Astrocyte of the cerebellum (primary cell): Measurements from ENCODE around the gene DLG2.

ENCODE experiments used
- DNase-seq: peaks from one replicate; pipeline ENCODE4 v3.0.0-alpha.2; 2011; ENCODE audit warnings: low read depth
- H3K4me3 ChIP-seq: 2 replicates; pipeline ENCODE4 v1.5.1; 2011; ENCODE audit warnings: mild to moderate bottlenecking, low read depth, low read length, moderate library complexity
- CTCF ChIP-seq: IDR thresholded peaks from 2 replicates; pipeline ENCODE4 v1.5.1; 2012; ENCODE audit warnings: low read length, low read depth, moderate library complexity, mild to moderate bottlenecking; ENCODE audit errors: missing control alignments
- in situ Hi-C: cut with HindIII; loops from 2 replicates; pipeline ENCODE4 v1.10.0; 2017; ENCODE audit warnings: low sequenced_read_pairs

Gene DLG2

GRCh38 chr11:83625336-83625735 is 2001.8 kb downstream of the DLG2 start:
- in situ Hi-C loops, result no loop called here
- no peak overlapping the region for H3K4me3 ChIP-seq
- DNase-seq, result no peak
- no peak for TF ChIP-seq CTCF

- no peak for TF ChIP-seq CTCF
- H3K4me3 ChIP-seq, result no peak overlapping the region
- in situ Hi-C loops, result no loop called here
- no peak for DNase-seq
Observed at GRCh38 chr11:83617671-83618070, 2009.5 kb downstream of the DLG2 start.

- no peak overlapping the region for H3K4me3 ChIP-seq
- TF ChIP-seq CTCF, result no peak
- DNase-seq, result no peak
- in situ Hi-C loops, result no loop called here
Observed at GRCh38 chr11:83613767-83614121, 2013.4 kb downstream of the DLG2 start.

- in situ Hi-C loops, result no loop called here
- H3K4me3 ChIP-seq, result no peak overlapping the region
- no peak for TF ChIP-seq CTCF
- no peak for DNase-seq
Observed at GRCh38 chr11:83612891-83613766, 2014.0 kb downstream of the DLG2 start.

- H3K4me3 ChIP-seq, result no peak overlapping the region
- in situ Hi-C loops, result no loop called here
- DNase-seq, result no peak
- TF ChIP-seq CTCF, result no peak
Observed at GRCh38 chr11:83611600-83611999, 2015.5 kb downstream of the DLG2 start.

- no peak for TF ChIP-seq CTCF
- in situ Hi-C loops, result no loop called here
- no peak overlapping the region for H3K4me3 ChIP-seq
- no peak for DNase-seq
Observed at GRCh38 chr11:83611031-83611430, 2016.1 kb downstream of the DLG2 start.
